ENCODE data around the gene UQCRFS1.

The UQCRFS1 gene

DNA sequence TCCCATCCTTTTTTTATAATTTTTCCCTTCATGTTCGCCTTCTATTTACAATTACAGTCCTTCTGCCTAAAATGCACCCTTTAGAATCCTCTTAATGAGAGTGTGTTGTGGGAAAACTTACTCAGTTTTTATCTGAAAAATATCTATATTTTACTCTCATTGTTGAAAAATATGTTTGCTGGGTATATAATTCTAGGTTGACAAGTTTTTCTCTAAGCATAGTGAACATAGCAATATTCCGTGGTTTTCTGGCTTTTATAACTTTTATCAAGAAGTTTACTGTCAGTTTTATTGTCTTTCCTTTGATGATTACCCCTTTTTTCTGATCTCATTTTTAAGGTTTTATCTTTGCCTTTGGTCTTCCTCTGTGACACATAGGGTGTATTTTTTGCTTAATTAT is 57.3 kb downstream of the UQCRFS1 start:
- DNase-seq (ENCODE audit: low read depth), result no peak
